EL (cell line): ENCODE results near the gene YPEL2.

Source experiments
- DNase-seq: peaks from one replicate; pipeline ENCODE4 v3.0.0-alpha.2; 2016

The YPEL2 gene

GRCh38 chr17:59330053-59330942 lies 1.2 kb upstream of the YPEL2 start:
- DNase-seq = no peak

DNA sequence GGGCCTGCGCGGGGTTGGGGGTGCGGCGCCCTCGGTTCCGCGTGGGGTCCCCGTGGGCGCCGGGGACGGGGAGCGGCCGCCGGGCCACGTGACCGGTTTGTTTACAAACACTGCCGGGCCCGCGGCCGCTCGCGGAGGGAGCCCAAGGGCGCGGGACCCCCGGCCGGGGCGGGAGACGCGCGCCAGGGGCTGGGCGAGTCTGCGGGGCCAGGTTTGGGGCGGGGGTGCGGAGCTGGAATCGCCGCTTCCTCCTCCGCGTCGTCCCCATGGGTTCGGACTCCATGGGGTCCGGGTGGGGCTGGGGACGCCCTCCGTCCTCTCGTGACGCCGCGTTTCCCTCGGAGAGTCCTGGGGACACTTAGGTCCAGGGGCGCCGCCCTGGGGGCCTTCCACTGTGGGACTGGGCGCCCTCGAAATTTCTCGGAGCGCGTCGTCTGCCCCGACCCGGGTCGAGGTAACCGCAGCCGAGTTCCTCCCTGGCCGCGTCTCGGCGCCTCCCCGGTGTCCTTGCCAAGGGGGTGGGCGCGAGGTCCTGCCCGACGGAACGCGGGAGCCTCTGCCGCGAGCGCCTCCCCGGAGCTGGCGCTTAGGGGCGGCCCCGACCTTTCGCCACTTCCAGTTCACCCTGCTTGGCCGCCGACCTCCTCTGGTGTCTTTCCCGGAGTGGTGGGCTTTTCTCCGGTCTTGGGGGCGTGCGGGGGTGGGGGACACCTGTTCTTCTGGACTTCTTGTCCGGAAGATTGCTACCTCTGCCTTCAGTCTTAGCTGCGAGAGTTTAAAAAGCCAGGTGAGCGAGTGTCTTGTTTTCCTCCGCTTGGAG lies 684 bp downstream of the YPEL2 start:
- peak; percentile 36 for DNase-seq

DNA sequence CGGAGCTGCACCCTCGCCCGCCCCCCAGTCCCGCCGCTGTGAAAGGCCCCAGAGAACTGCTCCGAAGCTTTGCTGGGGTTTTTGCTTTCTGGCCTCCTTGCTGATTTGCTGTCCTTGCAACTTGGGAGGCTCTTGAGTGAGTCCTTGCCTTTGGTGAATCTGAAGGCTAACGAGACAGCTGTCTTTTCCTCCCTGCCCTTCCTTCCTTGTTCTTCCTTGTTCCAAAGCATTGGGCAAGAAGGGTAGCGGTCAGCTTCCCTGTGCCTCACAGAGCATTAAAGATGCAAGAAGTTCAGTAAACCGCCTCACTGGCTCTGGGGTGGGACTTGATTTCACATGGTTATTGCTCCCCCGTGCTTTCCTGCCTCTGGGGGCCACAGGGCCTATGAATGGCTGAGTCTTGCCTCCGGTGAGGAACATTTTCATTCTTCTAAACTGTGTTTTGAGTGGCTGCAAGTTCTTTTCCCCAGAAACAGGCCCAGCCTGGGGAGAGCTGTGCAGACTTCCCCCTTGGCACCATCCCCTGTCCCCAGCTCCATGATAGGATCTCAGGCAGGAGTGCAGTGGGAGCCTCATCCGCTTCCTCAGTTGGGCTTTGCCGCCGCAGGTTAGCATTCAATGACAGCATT lies 1.4 kb downstream of the YPEL2 start:
- DNase-seq = peak; percentile 11

GRCh38 chr17:59333836-59334235 lies 2.4 kb downstream of the YPEL2 start:
- DNase-seq = no peak

- DNase-seq = no peak
These were observed 4.2 kb downstream of the YPEL2 start for GRCh38 chr17:59335685-59336084.

- DNase-seq = no peak
These were observed 6.4 kb downstream of the YPEL2 start for GRCh38 chr17:59337741-59338299.

GRCh38 chr17:59338498-59338897 lies 7.0 kb downstream of the YPEL2 start:
- DNase-seq = no peak

GRCh38 chr17:59341922-59342321 lies 10.5 kb downstream of the YPEL2 start:
- DNase-seq = no peak

- no peak for DNase-seq
These were observed 11.3 kb downstream of the YPEL2 start for GRCh38 chr17:59342681-59343131.

GRCh38 chr17:59345476-59345875 lies 14.0 kb downstream of the YPEL2 start:
- DNase-seq = no peak

DNA sequence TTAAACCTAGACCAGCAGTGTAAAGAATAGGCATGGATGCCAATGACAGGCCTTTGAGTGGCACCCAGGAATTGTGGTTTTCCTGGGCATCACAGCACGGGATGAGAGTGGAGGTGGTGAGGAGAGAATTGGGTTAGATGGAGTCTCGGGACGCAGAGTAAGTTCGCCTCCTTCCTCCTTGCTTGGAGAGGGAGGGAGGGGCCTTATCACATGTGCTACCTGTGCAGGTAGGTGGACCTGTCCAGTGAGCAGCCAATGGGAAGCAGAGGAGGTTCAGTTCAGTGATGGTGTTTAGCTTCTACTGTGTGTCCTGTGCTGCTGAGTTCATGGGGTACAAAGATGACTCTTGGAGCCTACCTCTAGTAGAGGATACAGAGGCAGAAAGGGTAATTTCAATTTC lies 14.9 kb downstream of the YPEL2 start:
- DNase-seq = no peak

- no peak for DNase-seq
These were observed 15.5 kb downstream of the YPEL2 start for GRCh38 chr17:59346876-59347407.

DNA sequence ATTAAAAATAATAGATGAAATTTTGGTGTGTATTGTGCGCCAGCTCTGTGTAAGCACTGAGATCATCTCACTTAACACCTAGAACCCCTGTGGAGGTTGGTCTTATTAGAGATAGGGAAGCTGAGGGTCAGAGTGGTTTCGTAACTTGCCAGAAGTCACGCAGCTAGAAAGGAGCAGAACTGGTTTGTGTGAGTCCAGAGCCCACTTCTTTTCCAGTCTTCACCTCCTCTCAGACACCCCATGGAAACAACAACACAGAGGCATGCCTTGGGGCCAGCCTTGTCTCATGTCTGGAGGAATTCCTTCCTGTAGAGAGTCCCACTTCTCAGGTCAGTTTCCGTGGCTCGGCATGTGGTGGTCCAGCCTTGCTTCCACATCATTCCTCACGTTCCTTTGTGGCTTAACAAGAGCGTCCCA lies 16.5 kb downstream of the YPEL2 start:
- DNase-seq = no peak

- no peak for DNase-seq
These were observed 17.7 kb downstream of the YPEL2 start for GRCh38 chr17:59349178-59349577.

GRCh38 chr17:59353106-59353854 lies 21.8 kb downstream of the YPEL2 start:
- DNase-seq = no peak

DNA sequence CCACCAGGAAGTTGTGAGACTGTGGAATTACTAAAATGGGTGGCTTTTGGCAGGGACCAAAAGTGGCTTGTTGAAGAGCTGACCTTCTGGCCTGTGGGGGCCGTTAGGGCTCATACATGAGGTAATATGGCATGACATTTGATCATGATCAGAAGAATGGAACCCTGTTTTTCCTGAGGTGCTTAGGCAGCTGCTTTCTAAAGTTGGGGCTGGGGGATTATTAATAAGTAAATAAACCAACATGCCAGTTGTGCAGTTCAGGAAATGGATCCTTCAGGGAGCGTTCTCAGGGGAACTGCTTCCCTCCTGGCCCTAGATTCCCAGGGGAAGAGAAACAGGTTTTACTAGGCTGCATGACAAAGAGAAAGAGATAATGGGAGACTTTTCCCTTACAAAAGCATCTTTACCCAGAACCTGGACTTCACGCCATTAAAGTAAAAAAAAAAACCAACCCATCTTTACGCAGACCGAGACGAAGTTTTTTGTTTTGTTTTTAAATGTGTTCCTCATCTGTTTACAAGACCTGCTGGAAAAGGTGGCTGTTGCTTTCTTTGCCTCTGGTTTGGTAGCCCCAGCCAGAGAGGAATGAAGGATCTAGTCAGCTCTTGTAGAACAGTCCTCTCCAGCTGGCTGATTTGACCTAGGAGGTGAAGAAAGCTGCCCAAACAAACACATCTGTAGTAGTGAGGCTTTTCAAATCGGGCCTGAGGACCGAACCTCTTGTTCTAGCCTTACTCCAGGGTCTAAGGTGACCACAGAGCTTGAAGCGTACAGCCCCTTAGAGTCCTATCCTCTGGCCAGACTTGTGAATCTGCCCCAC lies 22.7 kb downstream of the YPEL2 start:
- DNase-seq = no peak

GRCh38 chr17:59355030-59355701 lies 23.7 kb downstream of the YPEL2 start:
- DNase-seq = no peak

GRCh38 chr17:59355702-59356325 lies 24.4 kb downstream of the YPEL2 start:
- no peak for DNase-seq

GRCh38 chr17:59356543-59357218 lies 25.2 kb downstream of the YPEL2 start:
- no peak for DNase-seq
